GM19397 (cell line): ENCODE data around the gene ENDOU.
"Not testable (repeated sequence)": the region's sequence is repeated elsewhere in the genome, so short reads cannot be mapped to it uniquely, and the experiment has no call there.

ENCODE experiments used
- ATAC-seq: cut with Tn5 transposase; IDR thresholded peaks from one replicate; pipeline ENCODE4 v1.9.1; 2021; ENCODE audit warnings: mild to moderate bottlenecking, moderate library complexity; ENCODE audit not compliant: unreplicated experiment

ENDOU gene

GRCh38 chr12:47700263-47700662, 25.0 kb downstream of the ENDOU start:
- no peak for ATAC-seq

GRCh38 chr12:47698631-47699030, 26.7 kb downstream of the ENDOU start:
- ATAC-seq, result no peak

GRCh38 chr12:47698055-47698454, 27.2 kb downstream of the ENDOU start:
- ATAC-seq, result no peak

GRCh38 chr12:47689215-47689614, 36.1 kb downstream of the ENDOU start:
- ATAC-seq, result no peak

- ATAC-seq, result no peak
These were observed 37.7 kb downstream of the ENDOU start for GRCh38 chr12:47687636-47688035.

- ATAC-seq, result no peak
These were observed 38.5 kb downstream of the ENDOU start for GRCh38 chr12:47686645-47687240.

- no peak for ATAC-seq
These were observed 45.5 kb downstream of the ENDOU start for GRCh38 chr12:47679785-47680184.

GRCh38 chr12:47672068-47672467, 53.2 kb downstream of the ENDOU start:
- no peak for ATAC-seq

- not testable (repeated sequence) for ATAC-seq
These were observed 57.4 kb downstream of the ENDOU start for GRCh38 chr12:47667935-47668334.
